H1 (cell line): ENCODE data around the gene ITIH1. TPM values are rescaled to one million over a fixed set of nuclear protein-coding genes. Genes with fewer than 3 reads are reported as not detected.

Experiments
- CTCF ChIA-PET: fragments of 300-600 bp; sonication (Branson Sonifier 250); formaldehyde crosslinking; loops from one replicate; lab custom pipeline; 2021; ENCODE audit not compliant: partially characterized antibody; lab: Charles Lee
- POLR2A ChIA-PET: fragments of 300-600 bp; sonication (Branson Sonifier 250); formaldehyde crosslinking; loops from one replicate; lab custom pipeline; 2021; ENCODE audit warnings: inconsistent platforms; ENCODE audit not compliant: partially characterized antibody; lab: Charles Lee
- DNase-seq, 2 experiments: peaks; one replicate each; pipeline versions ENCODE4 v3.0.0 to v3.0.0-alpha.2; 2010 to 2022; ENCODE audit warnings: low spot score in 2 of 2, low read depth in 1 of 2, mixed read lengths in 1 of 2
- FAIRE-seq: peaks from 2 replicates; lab custom pipeline; 2011; peaks lifted over from hg19 to GRCh38; lab: Jason Lieb, UNC
- H2AFZ ChIP-seq: 2 replicates; pipeline ENCODE4 v1.8.1; 2012; ENCODE audit warnings: low read length, inconsistent platforms
- H2AK5ac ChIP-seq: 2 replicates; pipeline ENCODE4 v1.6.1; 2013; ENCODE audit warnings: low read depth, low read length
- H2BK120ac ChIP-seq: replicated peaks from 2 replicates; pipeline ENCODE3; 2013; ENCODE audit warnings: low read depth, low read length, inconsistent platforms
- H2BK12ac ChIP-seq: 2 replicates; pipeline ENCODE4 v1.6.1; 2013; ENCODE audit warnings: low read depth, low read length
- H2BK15ac ChIP-seq: 2 replicates; pipeline ENCODE4 v1.6.1; 2013; ENCODE audit warnings: low read length
- H2BK20ac ChIP-seq: 2 replicates; pipeline ENCODE4 v1.6.1; 2013; ENCODE audit warnings: low read length
- H2BK5ac ChIP-seq: 2 replicates; pipeline ENCODE4 v1.6.1; 2013; ENCODE audit warnings: low read depth, low read length
- H3K14ac ChIP-seq: 2 replicates; pipeline ENCODE4 v1.6.1; 2013; ENCODE audit warnings: inconsistent platforms; ENCODE audit not compliant: insufficient read length
- H3K18ac ChIP-seq: 2 replicates; pipeline ENCODE4 v1.6.1; 2013; ENCODE audit warnings: low read length; ENCODE audit errors: extremely low read depth
- H3K23ac ChIP-seq: 2 replicates; pipeline ENCODE4 v1.6.1; 2013; ENCODE audit warnings: inconsistent platforms; ENCODE audit not compliant: insufficient read length
- H3K23me2 ChIP-seq: 2 replicates; pipeline ENCODE4 v1.6.1; 2013; ENCODE audit warnings: low read depth, low read length
- H3K27ac ChIP-seq: 2 replicates; pipeline ENCODE4 v1.6.1; 2011; ENCODE audit warnings: low read depth, low read length, inconsistent platforms
- H3K27me3 ChIP-seq, 4 experiments: replicated peaks in 1 of 4; 1 replicate in 1 of 4; 2 replicates in 3 of 4; pipeline versions ENCODE4 v1.6.1 to v1.8.1; 2011 to 2013; ENCODE audit warnings: low read length in 3 of 4, mild to moderate bottlenecking in 3 of 4, inconsistent platforms in 2 of 4, mixed read lengths in 2 of 4, moderate library complexity in 1 of 4; ENCODE audit not compliant: control insufficient read depth in 3 of 4, insufficient read depth in 3 of 4; ENCODE audit errors: extremely low read depth in 1 of 4
- H3K36me3 ChIP-seq, 4 experiments: 2 replicates each; pipeline versions ENCODE4 v1.6.1 to v1.8.1; 2011 to 2013; ENCODE audit warnings: mild to moderate bottlenecking in 4 of 4, low read length in 3 of 4, moderate library complexity in 2 of 4, control low read depth in 1 of 4, inconsistent platforms in 1 of 4; ENCODE audit not compliant: insufficient read depth in 4 of 4, control insufficient read depth in 2 of 4
- H3K4ac ChIP-seq: replicated peaks from 2 replicates; pipeline ENCODE3; 2013; ENCODE audit warnings: low read length, low read depth, mixed read lengths, inconsistent platforms; ENCODE audit not compliant: insufficient read length
- H3K4me1 ChIP-seq, 4 experiments: replicated peaks in 1 of 4; 1 replicate in 1 of 4; 2 replicates in 3 of 4; pipeline versions ENCODE4 v1.6.1 to v1.8.1; 2011 to 2013; ENCODE audit warnings: low read length in 3 of 4, inconsistent platforms in 2 of 4, mixed read lengths in 1 of 4; ENCODE audit not compliant: insufficient read depth in 4 of 4, control insufficient read depth in 3 of 4
- H3K4me2 ChIP-seq, 2 experiments: 2 replicates each; pipeline versions ENCODE4 v1.6.1 to v1.8.1; 2011 to 2013; ENCODE audit warnings: low read depth in 2 of 2, low read length in 2 of 2, control low read depth in 1 of 2, inconsistent platforms in 1 of 2, mild to moderate bottlenecking in 1 of 2; ENCODE audit not compliant: insufficient read depth in 1 of 2
- H3K4me3 ChIP-seq, 4 experiments: fragments of 200-600, 300-600 bp in 1 of 4; sonication (generic), shearing (Covaris generic), sonication (Bioruptor Twin) in 1 of 4; 2 replicates each; pipeline versions ENCODE4 v1.5.1 to v1.8.1; 2011 to 2016; ENCODE audit warnings: low read length in 4 of 4, low read depth in 3 of 4, control low read depth in 2 of 4, inconsistent platforms in 2 of 4, mild to moderate bottlenecking in 2 of 4, mixed read lengths in 1 of 4, moderate library complexity in 1 of 4; ENCODE audit not compliant: insufficient read depth in 2 of 4; ENCODE audit errors: extremely low read depth in 1 of 4
- H3K56ac ChIP-seq: replicated peaks from 2 replicates; pipeline ENCODE3; 2013; ENCODE audit warnings: low read depth, mild to moderate bottlenecking, mixed read lengths, low read length, inconsistent platforms; ENCODE audit not compliant: insufficient read length
- H3K79me1 ChIP-seq: 2 replicates; pipeline ENCODE4 v1.6.1; 2013; ENCODE audit warnings: low read depth, low read length, control low read depth
- H3K79me2 ChIP-seq, 2 experiments: 2 replicates each; pipeline versions ENCODE4 v1.6.1 to v1.8.1; 2012 to 2013; ENCODE audit warnings: low read length in 2 of 2, mild to moderate bottlenecking in 2 of 2, inconsistent platforms in 1 of 2; ENCODE audit not compliant: insufficient read depth in 2 of 2, control insufficient read depth in 1 of 2
- H3K9ac ChIP-seq, 4 experiments: replicated peaks in 1 of 4; 1 replicate in 1 of 4; 2 replicates in 3 of 4; pipeline versions ENCODE4 v1.6.1 to v1.8.1; 2011 to 2013; ENCODE audit warnings: low read depth in 3 of 4, low read length in 3 of 4, control low read depth in 2 of 4, mild to moderate bottlenecking in 2 of 4, moderate library complexity in 2 of 4, inconsistent platforms in 1 of 4; ENCODE audit errors: extremely low read depth in 1 of 4
- H3K9me3 ChIP-seq, 2 experiments: 2 replicates each; pipeline versions ENCODE4 v1.6.1 to v1.8.1; 2012 to 2013; ENCODE audit warnings: mild to moderate bottlenecking in 2 of 2, moderate library complexity in 2 of 2, control low read depth in 1 of 2, inconsistent platforms in 1 of 2, low read depth in 1 of 2, low read length in 1 of 2, mixed read lengths in 1 of 2; ENCODE audit not compliant: insufficient read depth in 2 of 2
- H4K20me1 ChIP-seq, 2 experiments: replicated peaks in 1 of 2; 2 replicates each; pipeline versions ENCODE3 to v1.8.1; 2011 to 2013; ENCODE audit warnings: inconsistent platforms in 2 of 2, low read length in 2 of 2, mild to moderate bottlenecking in 1 of 2; ENCODE audit not compliant: insufficient read depth in 2 of 2, control insufficient read depth in 1 of 2
- H4K5ac ChIP-seq: 2 replicates; pipeline ENCODE4 v1.6.1; 2013; ENCODE audit warnings: low read length, low read depth, mixed read lengths, inconsistent platforms; ENCODE audit not compliant: insufficient read length
- H4K8ac ChIP-seq: 2 replicates; pipeline ENCODE4 v1.8.0; 2013; ENCODE audit warnings: mild to moderate bottlenecking, moderate library complexity, low read length, inconsistent platforms; ENCODE audit not compliant: insufficient read depth; ENCODE audit errors: extremely low read depth
- H4K91ac ChIP-seq: replicated peaks from 2 replicates; pipeline ENCODE3; 2013; ENCODE audit warnings: low read length, mixed read lengths, inconsistent platforms; ENCODE audit not compliant: insufficient read length
- WGBS, 2 experiments: shearing (Covaris generic) in 1 of 2; methylation state at CpG; one replicate each; pipeline versions ENCODE4 v1.1.6 to v1.1.7; 2013 to 2015; ENCODE audit warnings: low lambda C conversion rate in 2 of 2, mixed read lengths in 2 of 2, inconsistent platforms in 1 of 2, low coverage in 1 of 2, missing lambda C conversion rate in 1 of 2; ENCODE audit not compliant: insufficient replicate concordance in 2 of 2, insufficient coverage in 1 of 2, insufficient read length in 1 of 2; ENCODE audit errors: extremely low coverage in 1 of 2, missing lambda C conversion rate in 1 of 2; 5-methylcytosine and 5-hydroxymethylcytosine counted together
- polyA plus RNA-seq, 7 experiments: library from polyadenylated mRNA; depleted of rRNA in 3 of 7; stranded (reverse) in 5 of 7; unstranded in 2 of 7; fragments of >200 nt in 5 of 7; fragments of 200-250 nt in 2 of 7; gene quantifications; 1 replicate in 5 of 7; 2 replicates in 1 of 7; 4 replicates in 1 of 7; pipeline versions ENCODE4 v1.2.1 to v1.2.3, GENCODE V29; 2011 to 2013; ENCODE audit warnings: missing spikeins in 2 of 7, mixed read lengths in 2 of 7
- total RNA-seq: library from RNA; stranded (reverse); fragmentation: NEBNext Ultra II Directional; extraction: Animal tissue kit (Norgen Biotek cat#: 25700); gene quantifications from 2 replicates; pipeline ENCODE4 v1.2.1, GENCODE V29; 2021

ITIH1 gene
- total and polyA plus RNA-seq, 2 of the 8 experiments (the other 6 are each of a cell fraction or from before 2014, with no cell fraction given) = not detected

DNA sequence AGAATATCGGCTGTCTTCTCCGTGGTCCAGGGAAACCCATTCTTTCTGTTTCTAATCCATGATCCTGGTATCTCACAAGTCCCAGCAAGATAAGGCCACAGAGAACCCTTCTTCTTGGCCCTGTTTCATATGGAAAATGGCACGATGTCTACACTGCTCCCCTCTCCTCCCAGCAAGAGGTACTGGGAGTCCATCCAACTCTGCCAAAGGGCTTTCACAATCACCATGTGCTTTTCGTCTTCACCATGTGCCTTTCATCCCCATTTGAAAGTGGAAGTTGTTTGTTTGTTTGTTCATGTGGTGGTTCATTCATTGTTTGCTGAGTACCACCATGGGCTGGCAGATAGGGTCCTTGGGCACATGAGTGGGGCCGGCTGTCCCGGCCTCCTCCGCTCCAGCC lies 22.7 kb downstream of the ITIH1 start:
- CTCF ChIA-PET = interaction anchor here (1.2 to 6.9 kb wide), 9 partner anchors 10 to 47 kb away, joined by 4 to 86 read pairs (median 21); partner anchors contain the start of genes ITIH1, MUSTN1 and NEK4
- 91% methylated on average over 7 of the region's 7 CpGs; no CpG with 5 or more reads in 1 of the 2 experiments for WGBS, 2 experiments
- no peak overlapping the region for H3K9ac ChIP-seq

More for the DNA sequence above, 22.7 kb downstream of the ITIH1 start:
- no peaks in the 10 kb centered on the region for H3K79me2 ChIP-seq
- no peaks in the 10 kb centered on the region for H3K23me2 ChIP-seq
- no peaks in the 10 kb centered on the region for H3K9me3 ChIP-seq
- H3K23ac ChIP-seq = no peak overlapping the region
- DNase-seq = no peak
- peaks cover 0 to 2% of the 10 kb centered on the region in 2 experiments for H4K20me1 ChIP-seq
- H3K14ac ChIP-seq = no peak overlapping the region
- no peak overlapping the region for H2AFZ ChIP-seq
- no peak overlapping the region for H2BK20ac ChIP-seq
- no peak overlapping the region for H3K27ac ChIP-seq
- POLR2A ChIA-PET = no interaction called here
- H3K27me3 ChIP-seq = no peaks in the 10 kb centered on the region
- no peaks in the 10 kb centered on the region for H3K79me1 ChIP-seq
- H4K8ac ChIP-seq = no peak overlapping the region
- no peak overlapping the region for H2BK12ac ChIP-seq
- no peak overlapping the region for H3K4me2 ChIP-seq
- H4K5ac ChIP-seq = no peak overlapping the region
- H2BK120ac ChIP-seq = no peak overlapping the region
- H3K36me3 ChIP-seq = no peaks in the 10 kb centered on the region
- no peak overlapping the region for H2BK15ac ChIP-seq
- no peak overlapping the region for H3K18ac ChIP-seq
- H4K91ac ChIP-seq = no peak overlapping the region
- no peak overlapping the region for H2AK5ac ChIP-seq
- no peak for FAIRE-seq
- no peak overlapping the region for H3K4ac ChIP-seq
- H2BK5ac ChIP-seq = no peak overlapping the region
- H3K4me1 ChIP-seq = no peaks in the 10 kb centered on the region
- H3K4me3 ChIP-seq = no peak overlapping the region
- no peak overlapping the region for H3K56ac ChIP-seq
